Measurements from ENCODE around the gene SYNDIG1L. TPM values are rescaled to one million over a fixed set of nuclear protein-coding genes. Genes with fewer than 3 reads are reported as not detected.
A peak's percentile ranks its signal among the peaks of the same experiment; 100 is the strongest.

The SYNDIG1L gene
- total RNA-seq, 4 donors from 2014 or later = 0.21 to 0.91 (median 0.32) TPM; not detected in 1

GRCh38 chr14:74408870-74409269 is 17.1 kb downstream of the SYNDIG1L start:
- Histone ChIP-seq H3K36me3 (no peaks in the 10 kb centered on the region), H3K9me3 (no peaks in the 10 kb centered on the region), H3K27ac (no peak overlapping the region), H3K27me3 (peaks cover 24% of the 10 kb centered on the region), H3K4me1 (no peaks in the 10 kb centered on the region), H3K4me3 (no peak overlapping the region)
- DNase-seq (ENCODE audit: low spot score in 2 of 2) = no peak
- no peak for TF ChIP-seq POLR2AphosphoS5 (IDR thresholded peaks at IDR 0.05)
- no peak for TF ChIP-seq CTCF (IDR thresholded peaks at IDR 0.05)
- TF ChIP-seq POLR2A (IDR thresholded peaks at IDR 0.05) = no peak
- no peak for TF ChIP-seq EP300 (IDR thresholded peaks at IDR 0.05)
- WGBS = 91% methylated on average over 3 of the region's 3 CpGs

GRCh38 chr14:74407801-74408154 is 18.2 kb downstream of the SYNDIG1L start:
- H3K27ac ChIP-seq = no peak overlapping the region
- no peaks in the 10 kb centered on the region for H3K4me1 ChIP-seq
- no peak for DNase-seq (ENCODE audit: low spot score in 2 of 2)
- WGBS = 98% methylated on average over 5 of the region's 5 CpGs
- H3K36me3 ChIP-seq = no peaks in the 10 kb centered on the region
- H3K4me3 ChIP-seq = no peak overlapping the region
- TF ChIP-seq EP300 (IDR thresholded peaks at IDR 0.05) (no peak), CTCF (IDR thresholded peaks at IDR 0.05) (no peak), POLR2A (IDR thresholded peaks at IDR 0.05) (no peak), POLR2AphosphoS5 (IDR thresholded peaks at IDR 0.05) (no peak)
- no peaks in the 10 kb centered on the region for H3K9me3 ChIP-seq
- peaks cover 29% of the 10 kb centered on the region for H3K27me3 ChIP-seq

- no peak overlapping the region for H3K4me3 ChIP-seq
- peaks cover 29% of the 10 kb centered on the region for H3K27me3 ChIP-seq
- no peaks in the 10 kb centered on the region for H3K36me3 ChIP-seq
- H3K27ac ChIP-seq = no peak overlapping the region
- peaks cover 3% of the 10 kb centered on the region for H3K4me1 ChIP-seq
- TF ChIP-seq POLR2A (IDR thresholded peaks at IDR 0.05) (no peak), POLR2AphosphoS5 (IDR thresholded peaks at IDR 0.05) (no peak), CTCF (IDR thresholded peaks at IDR 0.05) (no peak), EP300 (IDR thresholded peaks at IDR 0.05) (no peak)
- WGBS = 96% methylated on average over 17 of the region's 17 CpGs
- H3K9me3 ChIP-seq = no peaks in the 10 kb centered on the region
- no peak for DNase-seq (ENCODE audit: low spot score in 2 of 2)
Observed at GRCh38 chr14:74407021-74407800, 18.8 kb downstream of the SYNDIG1L start.

- Histone ChIP-seq H3K9me3 (no peaks in the 10 kb centered on the region), H3K36me3 (no peaks in the 10 kb centered on the region), H3K4me3 (no peak overlapping the region), H3K4me1 (peaks cover 15% of the 10 kb centered on the region), H3K27ac (no peak overlapping the region), H3K27me3 (peaks cover 19% of the 10 kb centered on the region)
- TF ChIP-seq POLR2AphosphoS5 (IDR thresholded peaks at IDR 0.05) (no peak), CTCF (IDR thresholded peaks at IDR 0.05) (no peak), EP300 (IDR thresholded peaks at IDR 0.05) (no peak), POLR2A (IDR thresholded peaks at IDR 0.05) (no peak)
- peak in 1 of 2 donors; percentile 45 for DNase-seq (ENCODE audit: low spot score in 2 of 2)
- WGBS = 80% methylated on average over 4 of the region's 4 CpGs
Observed at GRCh38 chr14:74405663-74406062, 20.3 kb downstream of the SYNDIG1L start.

- peaks cover 14% of the 10 kb centered on the region for H3K27me3 ChIP-seq
- H3K4me3 ChIP-seq = no peak overlapping the region
- H3K9me3 ChIP-seq = no peaks in the 10 kb centered on the region
- no peak overlapping the region for H3K27ac ChIP-seq
- no peaks in the 10 kb centered on the region for H3K36me3 ChIP-seq
- no peak for TF ChIP-seq CTCF (IDR thresholded peaks at IDR 0.05)
- no peak for TF ChIP-seq EP300 (IDR thresholded peaks at IDR 0.05)
- TF ChIP-seq POLR2A (IDR thresholded peaks at IDR 0.05) = no peak
- TF ChIP-seq POLR2AphosphoS5 (IDR thresholded peaks at IDR 0.05) = no peak
- DNase-seq (ENCODE audit: low spot score in 2 of 2) = peak in 1 of 2 donors; percentile 31
- WGBS = 77% methylated on average over 7 of the region's 7 CpGs
- peaks cover 15% of the 10 kb centered on the region for H3K4me1 ChIP-seq
Observed at GRCh38 chr14:74404435-74404834, 21.6 kb downstream of the SYNDIG1L start.

Data from suprapubic skin (tissue), 4 donors.